Prostate gland (tissue), 2 donors: ENCODE results near the gene BATF2.

Source experiments
- POLR2A ChIP-seq: fragments of 450-650 bp; IDR thresholded peaks from one replicate; pipeline ENCODE4 v1.6.1; 2016; ENCODE audit warnings: antibody characterized with exemption, mild to moderate bottlenecking
- TF ChIP-seq, protein P1 (sequence below), 4 experiments: fragments of 200-600 bp in 2 of 4; fragments of 450-650 bp in 2 of 4; sonication (generic) in 2 of 4; IDR thresholded peaks; 1 replicate in 3 of 4; 2 replicates in 1 of 4; pipeline ENCODE4 v1.5.1; 2016 to 2019; ENCODE audit warnings: antibody characterized with exemption in 4 of 4, mild to moderate bottlenecking in 2 of 4, moderate library complexity in 2 of 4

DNA sequence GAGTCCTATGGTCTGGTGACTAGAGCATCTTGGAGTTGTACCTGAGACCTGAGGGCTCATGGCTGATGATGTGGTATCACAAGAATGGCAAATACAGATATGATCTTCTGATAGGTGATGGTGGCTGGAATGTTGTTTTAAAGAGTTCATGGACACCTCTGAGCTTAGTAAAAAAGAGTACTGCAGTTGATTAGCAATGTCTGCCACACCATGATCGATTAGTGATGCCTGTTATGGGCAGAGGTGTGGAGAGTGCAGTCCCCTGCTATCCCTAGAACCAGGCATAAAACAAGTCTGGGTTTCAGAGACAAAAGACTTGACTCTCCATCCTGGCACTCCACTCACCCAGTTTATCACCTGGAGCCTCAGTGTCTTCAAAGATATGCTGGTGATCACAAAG lies 1.4 kb upstream of the BATF2 start:
- TF ChIP-seq, protein P1, sequence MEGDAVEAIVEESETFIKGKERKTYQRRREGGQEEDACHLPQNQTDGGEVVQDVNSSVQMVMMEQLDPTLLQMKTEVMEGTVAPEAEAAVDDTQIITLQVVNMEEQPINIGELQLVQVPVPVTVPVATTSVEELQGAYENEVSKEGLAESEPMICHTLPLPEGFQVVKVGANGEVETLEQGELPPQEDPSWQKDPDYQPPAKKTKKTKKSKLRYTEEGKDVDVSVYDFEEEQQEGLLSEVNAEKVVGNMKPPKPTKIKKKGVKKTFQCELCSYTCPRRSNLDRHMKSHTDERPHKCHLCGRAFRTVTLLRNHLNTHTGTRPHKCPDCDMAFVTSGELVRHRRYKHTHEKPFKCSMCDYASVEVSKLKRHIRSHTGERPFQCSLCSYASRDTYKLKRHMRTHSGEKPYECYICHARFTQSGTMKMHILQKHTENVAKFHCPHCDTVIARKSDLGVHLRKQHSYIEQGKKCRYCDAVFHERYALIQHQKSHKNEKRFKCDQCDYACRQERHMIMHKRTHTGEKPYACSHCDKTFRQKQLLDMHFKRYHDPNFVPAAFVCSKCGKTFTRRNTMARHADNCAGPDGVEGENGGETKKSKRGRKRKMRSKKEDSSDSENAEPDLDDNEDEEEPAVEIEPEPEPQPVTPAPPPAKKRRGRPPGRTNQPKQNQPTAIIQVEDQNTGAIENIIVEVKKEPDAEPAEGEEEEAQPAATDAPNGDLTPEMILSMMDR (IDR thresholded peaks at IDR 0.05), result no peak
- no peak for TF ChIP-seq POLR2A
